Endothelial cell of umbilical vein (primary cell): ENCODE results near the gene SPINT4.

ENCODE experiments used
- EZH2 ChIP-seq: IDR thresholded peaks from 2 replicates; pipeline ENCODE4 v1.6.1; 2012; ENCODE audit warnings: borderline replicate concordance, low read depth, mild to moderate bottlenecking, moderate library complexity, low read length, inconsistent platforms; ENCODE audit not compliant: severe bottlenecking
- MAX ChIP-seq: IDR thresholded peaks from 2 replicates; pipeline ENCODE4 v1.6.1; 2011; ENCODE audit not compliant: insufficient read depth, insufficient read length
- POLR2AphosphoS5 ChIP-seq: IDR thresholded peaks from 2 replicates; pipeline ENCODE4 v1.6.1; 2012; ENCODE audit warnings: low read depth, mild to moderate bottlenecking, control low read depth, low read length, moderate library complexity; ENCODE audit not compliant: insufficient read depth

DNA sequence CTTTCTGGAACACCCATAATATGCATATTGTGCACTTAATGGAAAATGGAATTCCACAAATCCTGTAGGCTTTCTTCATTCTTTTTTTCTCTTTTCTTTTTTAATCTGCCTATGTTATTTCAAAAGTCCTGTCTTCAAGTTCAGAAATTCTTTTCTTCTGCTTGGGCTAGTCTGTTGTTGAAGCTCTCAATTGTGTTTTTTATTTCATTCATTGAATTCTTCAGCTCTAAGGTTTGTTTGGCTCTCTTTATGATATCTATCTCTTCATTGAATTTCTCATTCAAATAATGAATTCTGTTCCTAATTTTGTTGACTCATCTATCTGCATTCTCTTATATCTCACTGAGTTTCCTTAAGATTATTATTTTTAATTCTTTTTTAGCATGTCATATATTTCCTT is 10.1 kb downstream of the SPINT4 start:
- TF ChIP-seq POLR2AphosphoS5 (no peak), EZH2 (no peak), MAX (no peak)
